Ishikawa (cell line): ENCODE results near the gene PLCD3.

ENCODE experiments used
- CEBPB ChIP-seq: IDR thresholded peaks from 2 replicates; pipeline ENCODE4 v1.6.1; 2012
- CREB1 ChIP-seq: IDR thresholded peaks from 2 replicates; pipeline ENCODE4 v1.6.1; 2012; ENCODE audit warnings: low read depth
- EGR1 ChIP-seq: IDR thresholded peaks from 2 replicates; pipeline ENCODE4 v1.6.1; 2012
- EP300 ChIP-seq: IDR thresholded peaks from 2 replicates; pipeline ENCODE4 v1.6.1; 2012; ENCODE audit warnings: borderline replicate concordance
- FOXM1 ChIP-seq: IDR thresholded peaks from 2 replicates; pipeline ENCODE4 v1.6.1; 2012; ENCODE audit warnings: low read depth, borderline replicate concordance
- NFIC ChIP-seq: IDR thresholded peaks from 2 replicates; pipeline ENCODE4 v1.6.1; 2012
- RAD21 ChIP-seq: IDR thresholded peaks from 2 replicates; pipeline ENCODE4 v1.6.1; 2012; ENCODE audit warnings: low read depth
- REST ChIP-seq: IDR thresholded peaks from 2 replicates; pipeline ENCODE4 v1.6.1; 2012; ENCODE audit warnings: low read depth, mild to moderate bottlenecking
- TAF1 ChIP-seq: IDR thresholded peaks from 2 replicates; pipeline ENCODE4 v1.6.1; 2012; ENCODE audit warnings: low read depth, mild to moderate bottlenecking
- TCF12 ChIP-seq: IDR thresholded peaks from 2 replicates; pipeline ENCODE4 v1.6.1; 2012; ENCODE audit warnings: low read depth
- ZBTB7A ChIP-seq: IDR thresholded peaks from 2 replicates; pipeline ENCODE4 v1.6.1; 2012; ENCODE audit warnings: low read depth
- TF ChIP-seq, protein P1 (sequence below): IDR thresholded peaks from 2 replicates; pipeline ENCODE4 v1.6.1; 2012
- TF ChIP-seq, protein P2 (sequence below): IDR thresholded peaks from 2 replicates; pipeline ENCODE4 v1.6.1; 2012

DNA sequence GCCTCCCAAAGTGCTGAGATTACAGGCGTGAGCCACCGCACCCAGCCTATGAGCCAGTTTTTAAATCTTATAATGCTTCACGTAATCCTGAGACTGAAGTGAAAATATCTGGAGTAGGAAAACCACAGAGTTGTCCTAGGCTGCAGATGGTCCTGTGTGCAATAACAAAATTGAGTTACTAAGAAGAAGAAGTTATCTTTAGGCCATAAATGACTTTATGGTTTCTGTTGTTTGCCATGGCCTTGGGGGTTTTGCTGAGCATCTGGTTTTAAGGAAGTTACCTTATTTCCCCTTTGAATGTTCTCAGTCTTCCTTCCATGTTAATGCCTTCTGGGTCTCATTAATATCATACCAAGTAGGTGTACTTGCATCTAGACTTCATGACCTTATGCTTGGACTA, 54.7 kb downstream of the PLCD3 start:
- TF ChIP-seq EGR1 (no peak), TCF12 (no peak), REST (no peak), EP300 (no peak), NFIC (no peak), RAD21 (no peak), CREB1 (no peak), TAF1 (no peak), FOXM1 (no peak), ZBTB7A (no peak), CEBPB (no peak)
- TF ChIP-seq, protein P1, sequence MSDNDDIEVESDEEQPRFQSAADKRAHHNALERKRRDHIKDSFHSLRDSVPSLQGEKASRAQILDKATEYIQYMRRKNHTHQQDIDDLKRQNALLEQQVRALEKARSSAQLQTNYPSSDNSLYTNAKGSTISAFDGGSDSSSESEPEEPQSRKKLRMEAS = no peak
- TF ChIP-seq, protein P2, sequence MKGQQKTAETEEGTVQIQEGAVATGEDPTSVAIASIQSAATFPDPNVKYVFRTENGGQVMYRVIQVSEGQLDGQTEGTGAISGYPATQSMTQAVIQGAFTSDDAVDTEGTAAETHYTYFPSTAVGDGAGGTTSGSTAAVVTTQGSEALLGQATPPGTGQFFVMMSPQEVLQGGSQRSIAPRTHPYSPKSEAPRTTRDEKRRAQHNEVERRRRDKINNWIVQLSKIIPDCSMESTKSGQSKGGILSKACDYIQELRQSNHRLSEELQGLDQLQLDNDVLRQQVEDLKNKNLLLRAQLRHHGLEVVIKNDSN = no peak
